Measurements from ENCODE around the gene PLCXD1.

DNA sequence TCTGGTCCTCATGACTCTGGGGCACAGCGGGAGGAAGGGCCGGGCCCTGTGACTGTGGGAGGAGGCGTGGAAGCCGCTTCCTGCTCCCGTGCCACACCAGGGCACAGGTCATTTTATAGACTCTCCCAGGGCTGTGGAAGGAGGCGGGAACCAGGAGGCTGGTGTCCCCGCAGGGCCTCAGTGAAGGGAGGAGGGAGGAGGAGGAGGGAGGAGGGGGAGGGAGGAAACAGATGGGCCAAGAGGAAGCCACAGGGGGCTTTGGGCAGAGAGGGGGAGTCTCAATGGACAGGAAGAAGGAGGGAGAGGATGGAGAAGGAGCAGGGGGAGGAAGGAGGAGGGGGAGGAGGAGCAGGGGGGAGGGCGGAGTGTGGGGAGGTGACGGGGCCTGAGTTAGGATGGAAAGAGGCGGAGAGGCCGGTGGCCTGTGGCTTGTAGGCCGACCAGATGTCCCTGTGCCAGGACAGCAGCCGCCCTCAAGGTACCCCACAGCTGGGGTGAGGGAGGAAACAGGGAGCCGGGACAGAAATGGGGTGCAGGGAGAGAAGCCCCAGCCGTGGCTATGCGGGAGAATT, 6.2 kb upstream of the PLCXD1 start:
- TF ChIP-seq CBX1 (IDR thresholded peaks at IDR 0.05; ENCODE audit: low read depth): no peak
- no peak for TF ChIP-seq TCF7 (IDR thresholded peaks at IDR 0.05; ENCODE audit: borderline replicate concordance)
- TF ChIP-seq, protein P1, sequence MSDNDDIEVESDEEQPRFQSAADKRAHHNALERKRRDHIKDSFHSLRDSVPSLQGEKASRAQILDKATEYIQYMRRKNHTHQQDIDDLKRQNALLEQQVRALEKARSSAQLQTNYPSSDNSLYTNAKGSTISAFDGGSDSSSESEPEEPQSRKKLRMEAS (CRISPR knock-in tag; IDR thresholded peaks at IDR 0.05): no peak
- TF ChIP-seq, protein P2, sequence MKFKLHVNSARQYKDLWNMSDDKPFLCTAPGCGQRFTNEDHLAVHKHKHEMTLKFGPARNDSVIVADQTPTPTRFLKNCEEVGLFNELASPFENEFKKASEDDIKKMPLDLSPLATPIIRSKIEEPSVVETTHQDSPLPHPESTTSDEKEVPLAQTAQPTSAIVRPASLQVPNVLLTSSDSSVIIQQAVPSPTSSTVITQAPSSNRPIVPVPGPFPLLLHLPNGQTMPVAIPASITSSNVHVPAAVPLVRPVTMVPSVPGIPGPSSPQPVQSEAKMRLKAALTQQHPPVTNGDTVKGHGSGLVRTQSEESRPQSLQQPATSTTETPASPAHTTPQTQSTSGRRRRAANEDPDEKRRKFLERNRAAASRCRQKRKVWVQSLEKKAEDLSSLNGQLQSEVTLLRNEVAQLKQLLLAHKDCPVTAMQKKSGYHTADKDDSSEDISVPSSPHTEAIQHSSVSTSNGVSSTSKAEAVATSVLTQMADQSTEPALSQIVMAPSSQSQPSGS (CRISPR knock-in tag; IDR thresholded peaks at IDR 0.05): no peak
- no peak for TF ChIP-seq SREBF2 (CRISPR knock-in tag; IDR thresholded peaks at IDR 0.05)
